ENCODE results near the gene TAF11L11.
"Not testable (repeated sequence)": the region's sequence is repeated elsewhere in the genome, so short reads cannot be mapped to it uniquely, and the experiment has no call there.

Gene TAF11L11

GRCh38 chr5:17603880-17604279 is at the start of gene TAF11L11:
Gene TAF11L11 (plus strand): TSS chr5:17604183.
- DNase-seq (ENCODE audit: low read depth); H3K4me3 ChIP-seq (ENCODE audit: control insufficient read depth, low read depth, low read length): not testable (repeated sequence)

- not testable (repeated sequence) for H3K4me3 ChIP-seq (ENCODE audit: control insufficient read depth, low read depth, low read length); DNase-seq (ENCODE audit: low read depth)
These were observed 18.3 kb upstream of the TAF11L11 start, which contains the start of gene TAF11L7 for GRCh38 chr5:17585658-17586057. Gene TAF11L7 (minus strand): TSS chr5:17585758.

GRCh38 chr5:17590860-17591259 is 13.1 kb upstream of the TAF11L11 start, which contains the start of gene TAF11L8:
Gene TAF11L8 (minus strand): TSS chr5:17590960.
- DNase-seq (ENCODE audit: low read depth); H3K4me3 ChIP-seq (ENCODE audit: control insufficient read depth, low read depth, low read length): not testable (repeated sequence)

- not testable (repeated sequence) for DNase-seq (ENCODE audit: low read depth); H3K4me3 ChIP-seq (ENCODE audit: control insufficient read depth, low read depth, low read length)
These were observed 9.7 kb upstream of the TAF11L11 start, which contains the start of gene TAF11L9 for GRCh38 chr5:17594255-17594654. Gene TAF11L9 (minus strand): TSS chr5:17594394.

GRCh38 chr5:17597728-17598127 is 6.3 kb upstream of the TAF11L11 start, which contains the start of gene TAF11L10:
Gene TAF11L10 (minus strand): TSS chr5:17597828.
- not testable (repeated sequence) for H3K4me3 ChIP-seq (ENCODE audit: control insufficient read depth, low read depth, low read length); DNase-seq (ENCODE audit: low read depth)

- no peak for TF ChIP-seq CTCF (IDR thresholded peaks at IDR 0.05; ENCODE audit: control insufficient read depth, insufficient read depth, low read depth, low read length, missing control alignments)
- H3K4me3 ChIP-seq (ENCODE audit: control insufficient read depth, low read depth, low read length): no peak overlapping the region
- DNase-seq (ENCODE audit: low read depth): no peak
These were observed 968 bp downstream of the TAF11L11 start for GRCh38 chr5:17604951-17605350.

GRCh38 chr5:17607461-17607860 is 3.5 kb downstream of the TAF11L11 start:
- DNase-seq (ENCODE audit: low read depth); H3K4me3 ChIP-seq (ENCODE audit: control insufficient read depth, low read depth, low read length): not testable (repeated sequence)

- not testable (repeated sequence) for H3K4me3 ChIP-seq (ENCODE audit: control insufficient read depth, low read depth, low read length)
These were observed 6.1 kb downstream of the TAF11L11 start, which contains the start of gene TAF11L12 for GRCh38 chr5:17610092-17610491. Gene TAF11L12 (plus strand): TSS chr5:17610392.

GRCh38 chr5:17614872-17615605 is 11.1 kb downstream of the TAF11L11 start:
- TF ChIP-seq CTCF (IDR thresholded peaks at IDR 0.05; ENCODE audit: control insufficient read depth, insufficient read depth, low read depth, low read length, missing control alignments): no peak
- DNase-seq (ENCODE audit: low read depth): no peak
- no peak overlapping the region for H3K4me3 ChIP-seq (ENCODE audit: control insufficient read depth, low read depth, low read length)

More at GRCh38 chr5:17610092-17610491, 6.1 kb downstream of the TAF11L11 start, which contains the start of gene TAF11L12:
- not testable (repeated sequence) for DNase-seq (ENCODE audit: low read depth)

- no peak for DNase-seq (ENCODE audit: low read depth)
- no peak overlapping the region for H3K4me3 ChIP-seq (ENCODE audit: control insufficient read depth, low read depth, low read length)
- no peak for TF ChIP-seq CTCF (IDR thresholded peaks at IDR 0.05; ENCODE audit: control insufficient read depth, insufficient read depth, low read depth, low read length, missing control alignments)
These were observed 15.4 kb downstream of the TAF11L11 start for GRCh38 chr5:17619354-17619753.

Data from AG09309 (cell line).